ENCODE results near the gene RASSF8.

Gene RASSF8

GRCh38 chr12:26088998-26089397, 130.5 kb downstream of the RASSF8 start:
- Histone ChIP-seq H3K4me1 (peaks cover 0 to 6% (median 0%) of the 10 kb centered on the region in 10 experiments; a peak in 1 of 20 replicates), H3K4me2 (no peak overlapping the region), H3K27me3 (no peaks in the 10 kb centered on the region), H3K4me3 (no peak overlapping the region), H3K36me3 (no peaks in the 10 kb centered on the region), H3K9ac (no peak overlapping the region), H3K9me3 (replicated peaks in 1 of 11) (peaks cover 0 to 4% (median 0%) of the 10 kb centered on the region in 11 experiments; a peak in 4 of 22 replicates), H4K20me1 (no peaks in the 10 kb centered on the region), H3K27ac (no peak overlapping the region)
- no peak for TF ChIP-seq Cebpa-rat (IDR thresholded peaks at IDR 0.05)

GRCh38 chr12:26090836-26091510, 132.5 kb downstream of the RASSF8 start:
- no peak overlapping the region for H3K9ac ChIP-seq
- H3K9me3 ChIP-seq (replicated peaks in 1 of 11), result peaks cover 0 to under 1% (median 0%) of the 10 kb centered on the region in 11 experiments; a peak in 1 of 22 replicates
- H4K20me1 ChIP-seq, result no peaks in the 10 kb centered on the region
- H3K4me3 ChIP-seq, result no peak overlapping the region
- H3K27me3 ChIP-seq, result no peaks in the 10 kb centered on the region
- H3K27ac ChIP-seq, result no peak overlapping the region
- H3K4me1 ChIP-seq, result peaks cover 0 to 6% (median 0%) of the 10 kb centered on the region in 10 experiments; a peak in 1 of 20 replicates
- no peak overlapping the region for H3K4me2 ChIP-seq
- H3K36me3 ChIP-seq, result no peaks in the 10 kb centered on the region
- TF ChIP-seq Cebpa-rat (IDR thresholded peaks at IDR 0.05), result no peak

GRCh38 chr12:26091822-26092221, 133.3 kb downstream of the RASSF8 start:
- Histone ChIP-seq H3K27me3 (no peaks in the 10 kb centered on the region), H3K4me1 (peaks cover 0 to 6% (median 0%) of the 10 kb centered on the region in 10 experiments; a peak in 1 of 20 replicates), H4K20me1 (no peaks in the 10 kb centered on the region), H3K36me3 (no peaks in the 10 kb centered on the region), H3K4me2 (no peak overlapping the region), H3K9me3 (replicated peaks in 1 of 11) (no peaks in the 10 kb centered on the region), H3K27ac (no peak overlapping the region), H3K4me3 (no peak overlapping the region), H3K9ac (no peak overlapping the region)
- no peak for TF ChIP-seq Cebpa-rat (IDR thresholded peaks at IDR 0.05)

- Histone ChIP-seq H3K27ac (no peak overlapping the region), H3K36me3 (no peaks in the 10 kb centered on the region), H3K4me2 (no peak overlapping the region), H3K9ac (no peak overlapping the region), H3K4me3 (no peak overlapping the region), H3K9me3 (replicated peaks in 1 of 11) (no peaks in the 10 kb centered on the region), H3K27me3 (no peaks in the 10 kb centered on the region), H3K4me1 (peaks cover 0 to 6% (median 0%) of the 10 kb centered on the region in 10 experiments; a peak in 1 of 20 replicates), H4K20me1 (no peaks in the 10 kb centered on the region)
- TF ChIP-seq Cebpa-rat (IDR thresholded peaks at IDR 0.05), result no peak
These were observed 134.0 kb downstream of the RASSF8 start for GRCh38 chr12:26092346-26093105.

- Histone ChIP-seq H4K20me1 (no peaks in the 10 kb centered on the region), H3K4me2 (no peak overlapping the region), H3K4me1 (peaks cover 0 to 6% (median 0%) of the 10 kb centered on the region in 10 experiments; a peak in 1 of 20 replicates), H3K36me3 (no peaks in the 10 kb centered on the region), H3K27ac (no peak overlapping the region), H3K9ac (no peak overlapping the region), H3K9me3 (replicated peaks in 1 of 11) (no peaks in the 10 kb centered on the region), H3K4me3 (no peak overlapping the region), H3K27me3 (no peaks in the 10 kb centered on the region)
- no peak for TF ChIP-seq Cebpa-rat (IDR thresholded peaks at IDR 0.05)
These were observed 136.7 kb downstream of the RASSF8 start for GRCh38 chr12:26095186-26095585.

- Histone ChIP-seq H3K4me1 (peaks cover 0 to 6% (median 0%) of the 10 kb centered on the region in 10 experiments; a peak in 1 of 20 replicates), H3K9ac (no peak overlapping the region), H3K36me3 (no peaks in the 10 kb centered on the region), H3K27ac (no peak overlapping the region), H4K20me1 (no peaks in the 10 kb centered on the region), H3K9me3 (replicated peaks in 1 of 11) (no peaks in the 10 kb centered on the region), H3K4me2 (no peak overlapping the region), H3K27me3 (no peaks in the 10 kb centered on the region), H3K4me3 (no peak overlapping the region)
- TF ChIP-seq Cebpa-rat (IDR thresholded peaks at IDR 0.05), result no peak
These were observed 137.6 kb downstream of the RASSF8 start for GRCh38 chr12:26096036-26096435.

- no peak overlapping the region for H3K9ac ChIP-seq
- H3K27ac ChIP-seq, result no peak overlapping the region
- TF ChIP-seq Cebpa-rat (IDR thresholded peaks at IDR 0.05), result no peak
- no peaks in the 10 kb centered on the region for H3K36me3 ChIP-seq
- no peaks in the 10 kb centered on the region for H3K9me3 ChIP-seq (replicated peaks in 1 of 11)
- H3K4me3 ChIP-seq, result no peak overlapping the region
- peaks cover 0 to 6% (median 0%) of the 10 kb centered on the region in 10 experiments; a peak in 1 of 20 replicates for H3K4me1 ChIP-seq
- H3K4me2 ChIP-seq, result no peak overlapping the region
- no peaks in the 10 kb centered on the region for H3K27me3 ChIP-seq
- no peaks in the 10 kb centered on the region for H4K20me1 ChIP-seq
These were observed 138.8 kb downstream of the RASSF8 start for GRCh38 chr12:26097046-26097878.

- no peaks in the 10 kb centered on the region for H3K36me3 ChIP-seq
- H3K9me3 ChIP-seq (replicated peaks in 1 of 11), result no peaks in the 10 kb centered on the region
- H3K4me2 ChIP-seq, result no peak overlapping the region
- no peak for TF ChIP-seq Cebpa-rat (IDR thresholded peaks at IDR 0.05)
- no peak overlapping the region for H3K4me3 ChIP-seq
- no peaks in the 10 kb centered on the region for H3K27me3 ChIP-seq
- H4K20me1 ChIP-seq, result no peaks in the 10 kb centered on the region
- no peak overlapping the region for H3K9ac ChIP-seq
- no peaks in the 10 kb centered on the region for H3K4me1 ChIP-seq
- H3K27ac ChIP-seq, result no peak overlapping the region
These were observed 142.3 kb downstream of the RASSF8 start for GRCh38 chr12:26100666-26101349.

GRCh38 chr12:26101350-26101734, 142.9 kb downstream of the RASSF8 start:
- Histone ChIP-seq H3K27ac (no peak overlapping the region), H3K36me3 (no peaks in the 10 kb centered on the region), H4K20me1 (no peaks in the 10 kb centered on the region), H3K9me3 (replicated peaks in 1 of 11) (no peaks in the 10 kb centered on the region), H3K4me2 (no peak overlapping the region), H3K4me3 (no peak overlapping the region), H3K9ac (no peak overlapping the region), H3K4me1 (no peaks in the 10 kb centered on the region), H3K27me3 (no peaks in the 10 kb centered on the region)
- TF ChIP-seq Cebpa-rat (IDR thresholded peaks at IDR 0.05), result no peak
